HUDEP-2 (cell line): ENCODE measurements around the gene PARP14.
"Not testable (repeated sequence)": the region's sequence is repeated elsewhere in the genome, so short reads cannot be mapped to it uniquely, and the experiment has no call there.

Source experiments
- DNase-seq, 76 experiments: peaks; one replicate each; lab custom pipeline; 2025; ENCODE audit not compliant: unreplicated experiment in 76 of 76; lab: John Stamatoyannopoulos, UW

PARP14 gene, protein sequence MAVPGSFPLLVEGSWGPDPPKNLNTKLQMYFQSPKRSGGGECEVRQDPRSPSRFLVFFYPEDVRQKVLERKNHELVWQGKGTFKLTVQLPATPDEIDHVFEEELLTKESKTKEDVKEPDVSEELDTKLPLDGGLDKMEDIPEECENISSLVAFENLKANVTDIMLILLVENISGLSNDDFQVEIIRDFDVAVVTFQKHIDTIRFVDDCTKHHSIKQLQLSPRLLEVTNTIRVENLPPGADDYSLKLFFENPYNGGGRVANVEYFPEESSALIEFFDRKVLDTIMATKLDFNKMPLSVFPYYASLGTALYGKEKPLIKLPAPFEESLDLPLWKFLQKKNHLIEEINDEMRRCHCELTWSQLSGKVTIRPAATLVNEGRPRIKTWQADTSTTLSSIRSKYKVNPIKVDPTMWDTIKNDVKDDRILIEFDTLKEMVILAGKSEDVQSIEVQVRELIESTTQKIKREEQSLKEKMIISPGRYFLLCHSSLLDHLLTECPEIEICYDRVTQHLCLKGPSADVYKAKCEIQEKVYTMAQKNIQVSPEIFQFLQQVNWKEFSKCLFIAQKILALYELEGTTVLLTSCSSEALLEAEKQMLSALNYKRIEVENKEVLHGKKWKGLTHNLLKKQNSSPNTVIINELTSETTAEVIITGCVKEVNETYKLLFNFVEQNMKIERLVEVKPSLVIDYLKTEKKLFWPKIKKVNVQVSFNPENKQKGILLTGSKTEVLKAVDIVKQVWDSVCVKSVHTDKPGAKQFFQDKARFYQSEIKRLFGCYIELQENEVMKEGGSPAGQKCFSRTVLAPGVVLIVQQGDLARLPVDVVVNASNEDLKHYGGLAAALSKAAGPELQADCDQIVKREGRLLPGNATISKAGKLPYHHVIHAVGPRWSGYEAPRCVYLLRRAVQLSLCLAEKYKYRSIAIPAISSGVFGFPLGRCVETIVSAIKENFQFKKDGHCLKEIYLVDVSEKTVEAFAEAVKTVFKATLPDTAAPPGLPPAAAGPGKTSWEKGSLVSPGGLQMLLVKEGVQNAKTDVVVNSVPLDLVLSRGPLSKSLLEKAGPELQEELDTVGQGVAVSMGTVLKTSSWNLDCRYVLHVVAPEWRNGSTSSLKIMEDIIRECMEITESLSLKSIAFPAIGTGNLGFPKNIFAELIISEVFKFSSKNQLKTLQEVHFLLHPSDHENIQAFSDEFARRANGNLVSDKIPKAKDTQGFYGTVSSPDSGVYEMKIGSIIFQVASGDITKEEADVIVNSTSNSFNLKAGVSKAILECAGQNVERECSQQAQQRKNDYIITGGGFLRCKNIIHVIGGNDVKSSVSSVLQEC (N-terminal part only)

DNA sequence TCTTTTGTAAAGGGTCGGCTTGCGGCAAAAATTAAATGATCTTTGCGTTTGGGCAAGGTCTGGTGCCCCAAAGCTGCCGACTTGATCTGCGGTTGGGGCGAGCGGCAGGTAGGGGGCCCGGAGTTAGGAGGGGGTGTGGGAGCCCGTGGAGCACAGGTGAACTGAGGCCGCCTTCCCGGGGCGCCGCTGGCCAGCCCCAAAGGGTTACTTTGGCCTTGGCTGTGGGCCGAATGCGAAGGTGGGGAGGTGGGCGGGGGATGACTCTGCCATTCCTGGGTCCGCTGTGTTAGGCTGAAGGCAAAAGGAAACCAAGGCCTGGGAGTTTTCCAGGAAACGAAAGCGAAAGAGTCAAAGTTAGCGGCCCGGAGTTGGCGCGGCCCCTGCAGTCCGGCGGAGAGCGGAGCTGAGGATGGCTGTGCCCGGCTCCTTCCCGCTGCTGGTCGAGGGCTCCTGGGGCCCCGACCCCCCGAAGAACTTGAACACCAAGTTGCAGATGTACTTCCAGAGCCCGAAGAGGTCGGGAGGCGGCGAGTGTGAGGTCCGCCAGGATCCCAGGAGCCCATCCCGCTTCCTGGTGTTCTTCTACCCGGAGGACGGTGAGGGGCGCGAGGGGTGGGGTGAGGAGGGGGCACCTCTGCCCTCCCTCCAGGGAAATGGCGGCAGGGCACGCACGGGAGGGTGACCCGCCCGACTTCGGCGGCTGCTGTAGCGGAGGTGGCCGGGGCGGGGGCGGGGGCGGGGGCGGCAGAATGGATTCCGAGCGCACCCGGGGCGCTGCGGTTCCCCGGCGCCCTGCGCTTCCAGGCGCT is at the start of gene PARP14:
Gene PARP14, plus strand, starts transcription at position 365 of the 809 bp plus-strand sequence. Its CDS starts 45 bp downstream, at position 410.
- peak in 59 of 76 experiments; percentile 4 to 67 (median 40) for DNase-seq

DNA sequence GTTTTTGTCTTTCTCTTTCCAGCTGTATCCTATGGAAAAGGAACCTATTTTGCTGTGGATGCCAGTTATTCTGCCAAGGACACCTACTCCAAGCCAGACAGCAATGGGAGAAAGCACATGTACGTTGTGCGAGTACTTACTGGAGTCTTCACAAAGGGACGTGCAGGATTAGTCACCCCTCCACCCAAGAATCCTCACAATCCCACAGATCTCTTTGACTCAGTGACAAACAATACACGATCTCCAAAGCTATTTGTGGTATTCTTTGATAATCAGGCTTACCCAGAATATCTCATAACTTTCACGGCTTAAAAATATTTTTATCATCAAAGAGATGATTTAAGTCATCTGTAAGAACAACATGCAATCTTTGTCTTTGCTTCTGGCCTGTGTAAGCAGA is 44.9 kb upstream of the PARP14 start:
- DNase-seq: no peak

DNA sequence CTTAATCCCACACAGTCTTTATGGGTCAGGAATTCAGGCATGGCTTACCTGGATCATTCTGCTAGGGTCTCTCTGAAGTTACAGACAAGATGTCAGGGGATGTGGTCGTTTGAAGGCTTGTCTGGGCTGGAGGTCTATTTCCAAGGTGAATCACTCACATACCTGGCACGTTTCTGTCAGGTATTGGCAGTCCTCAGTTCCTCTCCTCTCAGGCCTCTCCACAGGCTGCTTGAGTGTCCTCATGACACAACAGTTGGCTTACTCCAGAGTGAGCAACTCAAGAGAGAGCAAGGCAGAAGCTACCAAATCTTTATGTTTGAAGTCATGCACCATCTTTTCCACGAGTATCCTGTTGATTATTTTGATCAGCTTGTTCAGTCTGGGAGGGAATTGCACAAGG is 43.9 kb upstream of the PARP14 start:
- DNase-seq: no peak

DNA sequence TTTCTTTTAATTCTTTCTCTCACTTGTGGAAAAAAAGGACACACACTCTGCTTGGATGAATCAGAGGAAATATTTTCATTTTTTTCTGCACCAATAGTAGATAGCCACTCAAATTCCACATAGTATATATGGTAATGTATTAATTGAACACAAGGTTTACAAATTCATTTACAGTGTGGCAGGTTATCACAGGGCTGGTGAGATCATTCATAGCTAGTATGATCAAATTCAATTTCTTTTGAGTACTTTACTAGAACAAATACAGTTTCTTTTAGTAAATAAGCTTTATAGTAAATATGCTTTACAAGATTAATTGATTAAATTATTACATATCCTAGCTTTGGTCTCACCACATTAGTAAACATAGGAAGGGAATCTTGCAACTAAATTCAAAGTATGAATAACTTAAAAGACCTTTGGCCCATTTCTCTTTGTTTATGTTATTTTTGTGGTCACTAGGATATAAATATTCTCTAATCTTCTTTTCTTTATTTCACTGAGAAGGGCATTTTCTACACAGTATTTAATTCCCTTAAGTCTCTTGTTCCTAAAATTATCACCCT is 40.1 kb upstream of the PARP14 start:
- DNase-seq: no peak

DNA sequence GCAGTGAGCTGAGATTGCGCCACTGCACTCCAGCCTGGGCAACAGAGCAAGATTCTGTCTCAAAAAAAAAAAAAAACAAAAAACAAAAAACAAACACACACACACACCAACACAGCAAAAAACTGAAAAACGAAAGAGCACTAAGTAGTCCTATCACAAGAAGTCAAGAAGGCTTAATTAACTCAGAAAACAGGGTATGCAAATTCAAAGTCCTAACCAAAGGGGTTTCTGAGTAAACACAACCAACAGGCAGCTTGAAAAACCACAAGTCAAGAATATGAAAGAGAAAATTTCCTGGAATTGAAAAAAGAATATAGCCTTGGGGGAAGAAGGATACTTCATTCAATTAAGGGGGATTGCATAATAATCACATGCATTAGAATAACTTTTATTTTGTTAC is 37.7 kb upstream of the PARP14 start:
- DNase-seq: no peak

DNA sequence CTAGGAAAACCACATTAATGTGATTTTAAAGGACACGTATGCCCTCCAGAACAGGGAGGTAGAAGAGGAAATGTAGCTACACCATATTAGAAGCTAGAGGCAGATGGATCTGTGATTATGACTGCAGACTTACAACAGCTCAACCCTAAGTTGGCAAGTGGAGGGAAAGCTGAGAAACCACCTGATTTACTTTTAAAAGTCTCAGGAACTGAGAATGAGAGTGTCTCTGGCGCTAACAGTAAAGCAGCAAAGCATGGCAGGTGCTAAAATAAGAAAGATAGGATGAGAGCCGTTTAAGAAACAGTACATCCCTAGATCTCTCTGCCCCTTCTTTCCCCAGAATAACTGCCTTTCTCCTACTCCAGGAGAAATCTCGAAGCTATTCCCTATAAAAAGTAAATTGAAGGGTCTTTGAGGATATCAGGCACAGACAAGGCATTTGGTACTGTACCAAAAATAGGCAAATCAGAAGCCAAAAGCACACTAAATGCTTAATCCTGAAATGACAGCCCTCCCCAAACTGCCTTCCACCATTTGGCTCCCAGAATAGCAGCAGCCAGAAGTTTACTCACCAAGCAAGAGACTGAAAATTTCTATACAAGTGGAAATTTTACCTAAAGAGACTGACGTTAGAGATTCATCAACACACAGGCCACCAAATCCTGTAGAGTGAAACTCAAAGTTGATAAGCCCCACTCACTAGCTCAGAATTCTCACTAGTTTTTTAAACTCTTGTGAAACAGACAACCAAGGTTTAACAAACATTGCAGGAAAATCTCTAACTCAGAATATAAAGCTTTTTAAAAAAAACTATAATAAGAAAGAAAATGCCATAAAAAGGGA is 34.3 kb upstream of the PARP14 start:
- DNase-seq: no peak

DNA sequence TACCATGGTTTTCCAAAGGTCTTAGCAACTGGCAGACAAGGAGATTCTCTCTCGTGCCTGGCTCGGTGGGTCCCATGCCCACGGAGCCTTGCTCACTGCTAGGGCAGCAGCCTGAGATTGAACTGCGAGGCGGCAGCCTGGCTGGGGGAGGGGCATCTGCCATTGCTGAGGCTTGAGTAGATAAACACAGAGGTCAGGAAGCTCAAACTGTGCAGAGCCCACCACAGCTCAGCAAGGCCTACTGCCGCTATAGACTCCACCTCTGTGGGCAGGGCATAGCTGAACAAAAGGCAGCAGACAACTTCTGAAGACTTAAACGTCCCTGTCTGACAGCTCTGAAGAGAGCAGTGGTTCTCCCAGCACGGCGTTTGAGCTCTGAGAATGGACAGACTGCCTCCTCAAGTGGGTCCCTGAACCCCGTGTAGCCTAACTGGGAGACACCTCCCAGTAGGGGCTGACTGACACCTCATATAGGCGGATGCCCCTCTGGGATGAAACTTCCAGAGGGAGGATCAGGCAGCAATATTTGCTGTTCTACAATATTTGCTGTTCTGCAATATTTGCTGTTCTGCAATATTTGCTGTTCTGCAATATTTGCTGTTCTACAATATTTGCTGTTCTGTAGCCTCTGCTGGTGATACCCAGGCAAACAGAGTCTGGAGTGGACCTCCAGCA is 29.3 kb upstream of the PARP14 start:
- not testable (repeated sequence) for DNase-seq

DNA sequence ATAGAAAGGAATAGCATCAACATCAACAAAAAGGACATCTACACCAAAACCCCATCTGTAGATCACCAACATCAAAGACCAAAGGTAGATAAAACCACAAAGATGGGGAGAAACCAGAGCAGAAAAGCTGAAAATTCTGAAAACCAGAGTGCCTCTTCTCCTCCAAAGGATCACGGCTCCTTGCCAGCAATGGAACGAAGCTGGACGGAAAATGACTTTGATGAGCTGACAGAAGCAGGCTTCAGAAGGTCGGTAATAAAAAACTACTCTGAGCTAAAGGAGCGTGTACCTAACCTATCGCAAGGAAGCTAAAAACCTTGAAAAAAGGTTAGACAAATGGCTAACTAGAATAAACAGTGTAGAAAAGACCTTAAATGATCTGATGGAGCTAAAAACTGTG is 28.7 kb upstream of the PARP14 start:
- not testable (repeated sequence) for DNase-seq

DNA sequence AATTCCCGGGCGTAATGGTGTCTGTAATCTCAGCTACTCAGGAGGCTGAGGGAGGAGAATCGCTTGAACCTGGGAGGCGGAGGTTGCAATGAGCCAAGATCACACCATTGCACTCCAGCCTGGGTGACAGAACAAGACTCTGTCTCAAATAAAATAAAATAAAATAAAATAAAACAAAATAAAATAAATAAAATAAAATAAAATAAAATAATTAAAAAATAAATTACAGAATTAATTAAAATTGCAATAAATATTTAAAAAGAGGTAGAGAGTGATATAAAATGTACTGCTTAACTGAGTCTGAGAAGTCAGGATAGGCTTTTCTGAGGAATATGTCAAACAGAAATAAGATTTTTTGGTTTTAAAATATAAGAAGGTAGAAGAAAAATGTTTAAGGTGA is 22.3 kb upstream of the PARP14 start:
- DNase-seq: not testable (repeated sequence)

DNA sequence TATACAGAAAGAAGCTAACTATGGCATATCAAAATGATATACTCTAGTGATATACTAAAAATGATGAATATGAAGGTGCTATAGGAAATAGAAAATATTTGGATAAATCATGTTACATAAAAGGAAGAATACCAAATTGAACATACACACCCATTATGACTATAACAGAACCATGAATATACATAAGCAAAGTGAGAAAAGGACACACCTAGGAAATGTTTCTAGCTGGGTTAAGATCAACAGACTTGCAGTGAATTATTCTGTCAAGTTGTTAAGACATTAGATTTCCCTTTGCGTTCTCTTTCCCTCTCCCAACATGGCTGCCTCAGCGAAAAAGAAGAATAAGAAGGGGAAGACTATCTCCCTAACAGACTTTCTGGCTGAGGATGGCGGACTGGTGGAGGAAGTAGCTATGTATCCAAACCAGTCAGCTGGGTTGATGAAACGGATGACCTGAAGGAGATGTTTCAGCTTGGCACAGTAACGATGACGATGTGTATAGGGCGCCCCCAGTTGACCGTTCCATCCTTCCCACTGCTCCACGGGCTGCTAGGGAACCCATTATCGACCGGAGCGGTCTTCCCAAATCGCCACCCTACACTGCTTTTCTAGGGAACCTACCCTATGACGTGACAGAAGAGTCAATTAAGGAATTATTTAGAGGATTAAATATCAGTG is 20.2 kb upstream of the PARP14 start:
- peak in 1 of 76 experiments; percentile 3 for DNase-seq

DNA sequence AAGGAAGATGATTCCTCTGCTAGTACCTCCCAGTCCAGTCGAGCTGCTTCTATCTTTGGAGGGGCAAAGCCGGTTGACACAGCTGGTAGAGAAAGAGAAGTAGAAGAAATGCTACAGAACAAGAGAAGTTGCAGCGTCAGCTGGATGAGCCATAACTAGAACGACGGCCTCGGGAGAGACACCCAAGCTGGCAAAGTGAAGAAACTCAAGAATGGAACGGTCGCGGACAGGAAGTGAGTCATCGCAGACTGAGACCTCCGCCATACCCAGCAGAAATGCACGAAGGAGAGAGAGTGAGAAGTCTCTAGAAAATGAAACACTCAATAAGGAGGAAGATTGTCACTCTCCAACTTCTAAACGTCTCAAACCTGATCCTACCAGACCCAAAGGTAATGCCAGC is 19.0 kb upstream of the PARP14 start:
- no peak for DNase-seq

DNA sequence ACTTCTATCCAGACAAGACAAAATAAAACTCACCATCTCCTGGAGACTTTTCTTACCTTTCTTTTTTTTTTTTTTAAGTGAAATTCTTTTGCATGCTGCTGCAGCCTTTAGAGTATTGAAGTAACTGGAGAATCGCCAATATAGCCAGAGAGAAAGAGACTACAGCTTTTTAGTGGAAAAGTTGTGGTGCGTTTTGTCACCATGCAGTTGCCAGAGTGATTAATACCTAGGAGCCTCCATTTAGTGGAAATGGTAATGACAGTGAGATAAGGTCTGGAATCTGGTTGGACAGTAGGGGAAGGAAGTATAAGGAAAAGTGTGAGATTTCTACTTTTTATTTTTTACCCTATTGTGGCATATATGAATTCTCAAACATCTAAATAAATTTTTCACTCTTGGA is 18.1 kb upstream of the PARP14 start:
- no peak for DNase-seq

DNA sequence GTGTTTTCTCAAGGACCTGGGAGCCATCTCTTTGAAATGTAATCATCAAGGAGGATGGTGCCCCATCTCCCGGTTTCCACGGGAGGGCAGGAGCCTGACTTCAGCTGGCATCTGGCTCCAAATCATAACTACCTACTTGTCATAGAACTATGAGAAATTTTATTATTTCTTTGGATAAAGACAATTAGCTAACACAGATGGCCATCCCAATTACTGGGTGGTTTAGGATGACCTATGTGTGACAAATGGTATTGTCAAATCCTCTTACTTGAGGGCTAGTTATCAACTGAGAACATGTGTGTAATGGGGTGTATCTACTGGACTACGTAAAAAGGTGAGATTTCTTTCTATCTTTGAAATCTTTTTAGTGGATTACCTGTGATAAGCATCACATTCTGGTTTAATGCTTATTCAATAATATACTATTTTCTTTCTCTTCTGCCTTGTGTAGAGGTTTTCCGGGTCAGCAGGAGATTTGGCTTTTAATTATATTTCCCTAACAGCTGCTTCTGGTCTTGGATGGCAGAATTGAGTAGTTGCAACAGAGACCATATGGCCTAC is 15.3 kb upstream of the PARP14 start:
- no peak for DNase-seq

DNA sequence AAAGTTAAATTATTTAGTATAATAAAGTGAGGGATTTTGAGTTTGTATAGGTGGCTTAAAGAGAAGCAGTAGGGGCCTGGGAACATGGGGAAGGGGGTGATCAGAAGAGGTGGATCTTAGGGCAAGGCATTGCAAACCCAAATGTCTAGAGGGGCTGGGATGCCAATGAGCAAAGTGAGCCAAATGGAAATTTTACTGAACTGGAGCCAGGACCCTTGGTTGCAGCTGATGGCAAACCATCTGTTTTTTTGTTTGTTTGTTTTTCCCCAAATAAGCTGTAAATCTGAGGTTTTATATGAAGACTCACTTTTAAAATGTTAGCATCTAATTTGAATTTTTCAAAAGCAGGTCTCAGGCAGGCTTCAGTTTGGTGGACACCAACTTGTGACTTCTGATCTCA is 14.8 kb upstream of the PARP14 start:
- DNase-seq: no peak

DNA sequence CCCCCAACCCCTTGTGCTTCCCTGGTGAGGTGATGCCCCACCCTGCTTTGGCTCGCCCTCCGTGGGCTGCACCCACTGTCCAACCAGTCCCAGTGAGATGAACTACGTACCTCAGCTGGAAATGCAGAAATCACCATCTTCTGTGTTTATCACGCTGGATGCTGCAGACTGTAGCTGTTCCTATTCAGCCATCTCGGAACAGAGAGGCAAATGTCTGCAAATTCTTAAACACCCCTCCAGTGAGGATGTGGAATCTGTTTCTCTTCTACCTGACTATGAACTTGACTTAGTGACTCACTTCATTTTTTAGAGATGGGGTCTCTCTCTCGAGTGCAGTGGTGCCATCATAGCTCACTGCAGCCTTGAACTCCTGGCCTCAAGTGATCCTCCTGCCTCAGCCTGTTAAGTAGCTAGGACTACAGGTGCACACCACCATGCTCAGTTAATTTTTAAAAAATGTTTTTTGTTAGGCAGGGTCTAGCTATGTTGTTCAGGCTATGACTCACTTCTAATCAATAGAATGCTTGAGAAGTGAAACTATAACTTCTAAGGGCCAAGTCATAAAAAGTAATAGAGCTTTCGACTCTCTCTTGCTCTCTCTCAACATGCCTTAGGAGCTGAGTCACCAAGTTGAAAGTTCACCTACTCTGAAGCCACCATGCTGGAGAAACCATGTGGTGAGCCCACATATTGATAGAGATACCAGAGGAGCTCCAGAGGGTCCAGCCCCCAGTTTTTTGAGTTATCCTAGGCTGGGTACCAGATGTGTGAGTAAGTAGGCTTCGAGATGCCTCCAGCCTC is 11.5 kb upstream of the PARP14 start:
- no peak for DNase-seq

DNA sequence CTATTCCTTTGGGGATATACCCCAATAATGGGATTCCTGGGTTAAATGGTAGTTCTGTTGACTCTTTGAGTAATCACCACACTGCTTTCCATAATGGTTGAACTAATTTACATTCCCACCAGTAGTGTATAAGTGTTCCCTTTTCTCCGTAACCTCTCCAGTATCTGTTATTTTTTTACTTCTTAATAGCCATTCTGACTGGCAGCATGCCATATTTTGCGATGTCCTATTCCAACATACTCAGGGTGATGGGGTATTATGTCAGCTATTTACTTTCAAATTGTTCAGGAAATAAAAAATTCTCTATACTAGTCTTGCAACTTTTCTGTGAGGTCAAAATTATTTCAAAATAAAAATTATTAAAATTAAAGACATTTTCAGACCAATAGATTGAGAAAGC is 9.1 kb upstream of the PARP14 start:
- no peak for DNase-seq

DNA sequence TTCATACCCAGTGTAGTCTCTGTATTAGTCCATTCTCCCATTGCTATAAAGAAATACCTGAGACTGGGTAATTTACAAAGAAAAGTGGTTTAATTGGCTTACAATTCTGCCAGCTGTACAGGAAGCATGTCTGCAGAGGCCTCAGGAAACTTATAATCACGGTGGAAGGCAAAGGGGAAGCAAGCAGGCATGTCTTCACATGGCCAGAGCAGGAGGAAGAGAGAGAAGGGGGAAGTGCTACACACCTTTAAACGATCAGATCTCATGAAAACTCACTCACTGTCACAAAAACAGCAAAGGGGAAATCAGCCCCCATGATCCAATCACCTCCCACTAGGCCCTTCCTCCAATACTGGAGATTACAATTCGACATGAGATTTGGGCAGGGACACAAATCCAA is 6.3 kb upstream of the PARP14 start:
- DNase-seq: no peak
